HK-2 (cell line): ENCODE results near the gene NPHS1.

Source experiments
- DNase-seq: peaks from one replicate; pipeline ENCODE4 v3.0.0-alpha.2; 2018; ENCODE audit not compliant: unreplicated experiment

NPHS1 gene

GRCh38 chr19:35789195-35789977 lies 62.9 kb downstream of the NPHS1 start:
- DNase-seq = no peak

DNA sequence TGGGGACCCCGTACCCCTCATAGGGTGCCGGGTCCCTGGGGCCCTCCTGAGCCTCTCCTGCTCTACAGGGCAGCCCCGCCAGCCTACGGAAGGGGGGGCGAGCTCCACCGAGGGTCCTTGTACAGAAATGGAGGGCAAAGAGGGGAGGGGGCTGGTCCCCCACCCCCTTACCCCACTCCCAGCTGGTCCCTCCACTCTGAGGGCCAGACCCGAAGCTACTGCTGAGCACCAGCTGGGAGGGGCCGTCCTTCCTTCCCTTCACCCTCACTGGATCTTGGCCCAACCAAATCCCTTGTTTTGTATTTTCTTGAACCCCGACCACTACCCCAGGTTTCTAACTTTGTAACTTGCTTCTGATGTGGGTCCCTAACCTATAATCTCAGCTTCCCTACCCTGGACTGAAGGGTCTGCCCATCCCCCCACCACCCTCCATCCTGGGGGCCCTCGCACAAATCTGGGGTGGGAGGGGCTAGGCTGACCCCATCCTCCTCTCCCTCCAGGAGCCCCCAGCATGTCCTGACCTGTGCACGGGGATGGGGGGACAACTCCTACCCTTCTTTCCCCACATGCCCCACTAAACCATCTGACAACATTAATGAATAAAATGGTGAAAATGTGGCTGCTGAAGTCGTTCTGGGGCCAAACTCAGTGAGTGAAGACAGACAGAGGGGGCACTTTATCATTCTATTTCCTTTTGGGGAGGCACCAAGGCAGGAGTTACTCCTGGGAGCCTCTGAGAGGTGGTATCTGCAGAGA lies 63.9 kb downstream of the NPHS1 start:
- DNase-seq = no peak

DNA sequence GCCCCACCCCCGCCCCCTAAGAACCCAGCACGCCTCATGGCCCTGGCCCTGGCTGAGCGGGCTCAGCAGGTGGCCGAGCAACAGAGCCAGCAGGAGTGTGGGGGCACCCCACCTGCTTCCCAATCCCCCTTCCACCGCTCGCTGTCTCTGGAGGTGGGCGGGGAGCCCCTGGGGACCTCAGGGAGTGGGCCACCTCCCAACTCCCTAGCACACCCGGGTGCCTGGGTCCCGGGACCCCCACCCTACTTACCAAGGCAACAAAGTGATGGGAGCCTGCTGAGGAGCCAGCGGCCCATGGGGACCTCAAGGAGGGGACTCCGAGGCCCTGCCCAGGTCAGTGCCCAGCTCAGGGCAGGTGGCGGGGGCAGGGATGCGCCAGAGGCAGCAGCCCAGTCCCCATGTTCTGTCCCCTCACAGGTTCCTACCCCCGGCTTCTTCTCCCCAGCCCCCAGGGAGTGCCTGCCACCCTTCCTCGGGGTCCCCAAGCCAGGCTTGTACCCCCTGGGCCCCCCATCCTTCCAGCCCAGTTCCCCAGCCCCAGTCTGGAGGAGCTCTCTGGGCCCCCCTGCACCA lies 65.0 kb downstream of the NPHS1 start:
- no peak for DNase-seq

GRCh38 chr19:35786299-35787160 lies 65.8 kb downstream of the NPHS1 start:
- no peak for DNase-seq

- no peak for DNase-seq
Observed at GRCh38 chr19:35785339-35785627, 67.0 kb downstream of the NPHS1 start.

GRCh38 chr19:35784503-35785338 lies 67.6 kb downstream of the NPHS1 start:
- DNase-seq = no peak

DNA sequence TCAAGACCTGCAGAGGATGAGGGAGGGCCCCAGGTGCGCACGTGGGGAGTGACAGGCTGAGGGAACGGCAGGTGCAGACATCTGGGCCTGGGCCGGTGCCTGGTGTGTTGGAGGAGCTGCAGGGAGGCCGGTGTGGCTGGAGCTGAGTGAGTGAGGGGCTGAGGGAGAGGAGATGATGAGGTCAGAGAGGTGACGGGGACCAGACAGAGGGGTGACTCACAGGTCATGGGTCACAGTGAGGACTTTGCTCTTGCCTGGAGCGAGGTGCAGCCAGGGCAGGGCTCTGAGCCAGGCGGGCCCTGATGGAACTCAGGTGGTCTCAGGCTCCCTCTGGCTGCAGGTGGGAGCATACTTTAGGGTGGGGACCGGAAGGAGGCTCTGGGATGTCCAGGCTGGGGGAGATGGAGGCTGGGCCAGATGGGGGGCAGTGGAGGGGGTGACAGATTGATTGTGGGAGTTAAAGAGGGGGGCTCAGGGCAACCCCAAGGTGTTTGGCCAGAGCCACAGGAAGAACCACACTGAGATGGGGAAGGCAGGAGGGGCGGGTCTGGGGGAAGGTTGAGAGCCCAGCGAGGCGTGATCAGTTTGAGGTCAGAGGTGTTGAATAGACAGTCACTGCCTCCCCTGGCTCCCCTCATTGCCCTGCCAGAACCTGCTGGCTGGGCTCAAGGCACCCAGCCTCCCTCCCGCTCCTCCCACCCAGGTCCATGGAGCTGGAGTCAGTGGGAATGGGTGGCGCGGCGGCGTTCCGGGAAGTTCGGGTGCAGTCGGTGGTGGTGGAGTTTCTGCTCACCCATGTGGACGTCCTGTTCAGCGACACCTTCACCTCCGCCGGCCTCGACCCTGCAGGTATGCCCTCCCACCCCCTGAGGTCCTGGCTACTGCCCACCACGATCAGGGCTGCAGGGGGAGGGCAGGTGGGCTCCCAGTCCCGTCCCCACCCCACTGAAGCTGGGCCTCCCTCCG lies 68.6 kb downstream of the NPHS1 start:
- DNase-seq = no peak

GRCh38 chr19:35782589-35782988 lies 69.7 kb downstream of the NPHS1 start:
- no peak for DNase-seq

- no peak for DNase-seq
Observed at GRCh38 chr19:35781650-35782049, 70.7 kb downstream of the NPHS1 start.

- DNase-seq = no peak
Observed at GRCh38 chr19:35780717-35781116, 71.6 kb downstream of the NPHS1 start.

GRCh38 chr19:35780058-35780457 lies 72.2 kb downstream of the NPHS1 start:
- no peak for DNase-seq

DNA sequence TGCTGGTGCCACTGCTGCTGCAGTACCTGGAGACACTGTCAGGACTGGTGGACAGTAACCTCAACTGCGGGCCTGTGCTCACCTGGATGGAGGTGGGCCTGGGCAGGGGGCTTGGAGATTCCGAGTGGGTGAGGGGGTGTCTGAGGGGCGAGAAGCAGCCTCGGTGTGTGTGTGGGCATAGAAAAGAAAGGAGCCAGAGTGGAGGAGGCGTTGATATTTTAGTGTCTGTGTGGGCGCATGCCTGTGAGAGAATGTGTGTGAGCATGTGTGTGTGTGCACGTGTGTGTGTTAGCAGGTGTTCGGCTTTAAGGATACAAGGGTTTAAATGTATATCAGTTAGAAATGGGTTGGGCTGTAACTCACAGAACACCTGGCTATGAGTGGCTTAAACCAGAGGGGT lies 73.3 kb downstream of the NPHS1 start:
- DNase-seq = no peak

DNA sequence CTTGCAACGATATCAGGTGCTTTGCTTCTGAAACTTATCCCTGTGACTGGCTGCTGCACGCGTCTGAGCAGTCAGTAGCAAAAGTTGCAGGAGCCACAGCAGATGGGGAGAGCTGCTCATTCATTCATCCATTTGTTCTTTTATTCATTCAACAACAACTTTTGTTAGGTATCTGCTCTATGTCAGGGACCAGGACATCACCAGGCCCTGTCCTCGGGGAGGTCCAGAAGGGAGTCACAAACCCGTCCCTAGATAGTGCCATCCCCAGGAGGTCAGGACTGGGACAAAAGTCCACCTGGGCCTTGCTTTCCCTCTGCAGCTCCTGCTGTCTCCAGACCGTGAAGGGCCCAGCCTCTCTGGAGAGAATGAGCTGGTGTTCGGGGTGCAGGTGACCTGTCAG lies 74.3 kb downstream of the NPHS1 start:
- no peak for DNase-seq

GRCh38 chr19:35777086-35777841 lies 75.0 kb downstream of the NPHS1 start:
- DNase-seq = no peak

- no peak for DNase-seq
Observed at GRCh38 chr19:35776102-35776788, 76.1 kb downstream of the NPHS1 start.
